Panc1 (cell line): ENCODE measurements around the gene PLK3. TPM values are rescaled to one million over a fixed set of nuclear protein-coding genes. Genes with fewer than 3 reads are reported as not detected.

Source experiments
- ATAC-seq: fragments of 200-7000 bp; cut with Tn5 transposase; 2 replicates; pipeline ENCODE4 v1.9.1; 2020; ENCODE audit warnings: mild to moderate bottlenecking, moderate library complexity
- BruUV-seq: library from RNA; stranded (reverse); fragments of 400-500 nt; replicated peaks from 2 replicates; lab custom pipeline; 2021; lab: Mats Ljungman, UMichigan
- CTCF ChIA-PET: fragments of 300-600 bp; sonication (Branson Sonifier 250); formaldehyde crosslinking; loops from one replicate; lab custom pipeline; 2022; ENCODE audit warnings: antibody characterized with exemption; lab: Charles Lee
- POLR2A ChIA-PET: fragments of 300-600 bp; sonication (Branson Sonifier 250); formaldehyde crosslinking; loops from one replicate; lab custom pipeline; 2022; ENCODE audit warnings: antibody characterized with exemption; lab: Charles Lee
- DNase-seq: peaks from one replicate; pipeline ENCODE4 v3.0.0-alpha.2; 2010; ENCODE audit warnings: low read depth, low spot score
- H3K27ac ChIP-seq: 2 replicates; pipeline ENCODE4 v1.5.1; 2011; ENCODE audit warnings: mild to moderate bottlenecking, low read length, inconsistent platforms
- H3K27me3 ChIP-seq: fragments of 200-500 bp; sonication (Bioruptor generic); 2 replicates; pipeline ENCODE4 v1.6.0; 2014; ENCODE audit warnings: low read length, inconsistent platforms; ENCODE audit not compliant: control insufficient read depth, insufficient read depth
- H3K36me3 ChIP-seq: fragments of 200-500 bp; sonication (Bioruptor generic); 2 replicates; pipeline ENCODE4 v1.5.1; 2014; ENCODE audit warnings: inconsistent platforms, mild to moderate bottlenecking, low read length, moderate library complexity; ENCODE audit not compliant: control insufficient read depth, insufficient read depth
- H3K4me1 ChIP-seq: 2 replicates; pipeline ENCODE4 v1.5.1; 2011; ENCODE audit warnings: inconsistent platforms, mild to moderate bottlenecking, low read length, moderate library complexity; ENCODE audit not compliant: control insufficient read depth, insufficient read depth
- H3K4me3 ChIP-seq, 2 experiments: 2 replicates each; pipeline ENCODE4 v1.5.1; 2011 to 2012; ENCODE audit warnings: low read depth in 2 of 2, low read length in 2 of 2, mild to moderate bottlenecking in 2 of 2, inconsistent platforms in 1 of 2, moderate library complexity in 1 of 2
- H3K9me3 ChIP-seq: fragments of 200-500 bp; sonication (Bioruptor generic); 2 replicates; pipeline ENCODE4 v1.5.1; 2014; ENCODE audit warnings: low read depth, mild to moderate bottlenecking, inconsistent platforms, low read length, moderate library complexity; ENCODE audit not compliant: control insufficient read depth, insufficient read depth
- POLR2AphosphoS5 ChIP-seq: IDR thresholded peaks from 2 replicates; pipeline ENCODE4 v1.6.1; 2012; ENCODE audit warnings: mild to moderate bottlenecking, low read depth, low read length, moderate library complexity
- SIN3A ChIP-seq: IDR thresholded peaks from 2 replicates; pipeline ENCODE4 v1.6.1; 2012; ENCODE audit warnings: low read depth, mild to moderate bottlenecking, low read length, moderate library complexity, borderline replicate concordance; ENCODE audit not compliant: insufficient read depth
- TCF7L2 ChIP-seq: IDR thresholded peaks from 2 replicates; pipeline ENCODE4 v1.6.1; 2011; ENCODE audit warnings: mild to moderate bottlenecking, low read depth, low read length, inconsistent platforms
- in situ Hi-C: cut with HindIII; loops from 2 replicates; pipeline ENCODE4 v1.10.0; 2016; ENCODE audit warnings: low sequenced_read_pairs, low pct_unique_long_range_greater_than_20kb
- intact Hi-C: fragments of 100-400 bp; cut with micrococcal nuclease; formaldehyde crosslinking; loops from one replicate; pipeline ENCODE4 v1.10.0; 2022; ENCODE audit not compliant: unreplicated experiment
- total RNA-seq: library from RNA; stranded (reverse); gene quantifications from one replicate; pipeline ENCODE4 v1.2.1, GENCODE V29; 2021; ENCODE audit not compliant: unreplicated experiment
- TF ChIP-seq, protein P1 (sequence below): fragments of 450-650 bp; IDR thresholded peaks from 2 replicates; pipeline ENCODE4 v1.5.1; 2017; ENCODE audit warnings: mild to moderate bottlenecking
- TF ChIP-seq, protein P2 (sequence below), 2 experiments: IDR thresholded peaks; 2 replicates each; pipeline ENCODE4 v1.6.1; 2011 to 2012; ENCODE audit warnings: low read depth in 2 of 2, control low read depth in 1 of 2, low read length in 1 of 2, mild to moderate bottlenecking in 1 of 2, moderate library complexity in 1 of 2; ENCODE audit not compliant: insufficient read depth in 1 of 2

The PLK3 gene
- total RNA-seq, 1 experiment from 2014 or later: 13.7 TPM

- ChIA-PET POLR2A (interaction anchor here (0.6 kb wide), 1 partner anchor 55 kb away, joined by 11 read pairs; the partner anchor contains the start of gene RNU5D-1), CTCF (interaction anchor here (0.7 kb wide), 1 partner anchor 10 kb away, joined by 3 read pairs; no protein-coding TSS in a partner anchor)
- Histone ChIP-seq H3K4me3 (no peak overlapping the region), H3K27ac (no peak overlapping the region), H3K36me3 (no peaks in the 10 kb centered on the region), H3K9me3 (no peaks in the 10 kb centered on the region), H3K4me1 (no peaks in the 10 kb centered on the region; the same call in 1 of the 2 replicates), H3K27me3 (no peaks in the 10 kb centered on the region)
- in situ Hi-C loops (no loop called here), intact Hi-C loops (no loop called here)
- DNase-seq: no peak
- peak; percentile 29; the same call in 1 of the 2 replicates for ATAC-seq
- TF ChIP-seq, protein P1, sequence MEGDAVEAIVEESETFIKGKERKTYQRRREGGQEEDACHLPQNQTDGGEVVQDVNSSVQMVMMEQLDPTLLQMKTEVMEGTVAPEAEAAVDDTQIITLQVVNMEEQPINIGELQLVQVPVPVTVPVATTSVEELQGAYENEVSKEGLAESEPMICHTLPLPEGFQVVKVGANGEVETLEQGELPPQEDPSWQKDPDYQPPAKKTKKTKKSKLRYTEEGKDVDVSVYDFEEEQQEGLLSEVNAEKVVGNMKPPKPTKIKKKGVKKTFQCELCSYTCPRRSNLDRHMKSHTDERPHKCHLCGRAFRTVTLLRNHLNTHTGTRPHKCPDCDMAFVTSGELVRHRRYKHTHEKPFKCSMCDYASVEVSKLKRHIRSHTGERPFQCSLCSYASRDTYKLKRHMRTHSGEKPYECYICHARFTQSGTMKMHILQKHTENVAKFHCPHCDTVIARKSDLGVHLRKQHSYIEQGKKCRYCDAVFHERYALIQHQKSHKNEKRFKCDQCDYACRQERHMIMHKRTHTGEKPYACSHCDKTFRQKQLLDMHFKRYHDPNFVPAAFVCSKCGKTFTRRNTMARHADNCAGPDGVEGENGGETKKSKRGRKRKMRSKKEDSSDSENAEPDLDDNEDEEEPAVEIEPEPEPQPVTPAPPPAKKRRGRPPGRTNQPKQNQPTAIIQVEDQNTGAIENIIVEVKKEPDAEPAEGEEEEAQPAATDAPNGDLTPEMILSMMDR: peak; percentile 90
- TF ChIP-seq POLR2AphosphoS5 (no peak), TCF7L2 (no peak)
- TF ChIP-seq, protein P2, sequence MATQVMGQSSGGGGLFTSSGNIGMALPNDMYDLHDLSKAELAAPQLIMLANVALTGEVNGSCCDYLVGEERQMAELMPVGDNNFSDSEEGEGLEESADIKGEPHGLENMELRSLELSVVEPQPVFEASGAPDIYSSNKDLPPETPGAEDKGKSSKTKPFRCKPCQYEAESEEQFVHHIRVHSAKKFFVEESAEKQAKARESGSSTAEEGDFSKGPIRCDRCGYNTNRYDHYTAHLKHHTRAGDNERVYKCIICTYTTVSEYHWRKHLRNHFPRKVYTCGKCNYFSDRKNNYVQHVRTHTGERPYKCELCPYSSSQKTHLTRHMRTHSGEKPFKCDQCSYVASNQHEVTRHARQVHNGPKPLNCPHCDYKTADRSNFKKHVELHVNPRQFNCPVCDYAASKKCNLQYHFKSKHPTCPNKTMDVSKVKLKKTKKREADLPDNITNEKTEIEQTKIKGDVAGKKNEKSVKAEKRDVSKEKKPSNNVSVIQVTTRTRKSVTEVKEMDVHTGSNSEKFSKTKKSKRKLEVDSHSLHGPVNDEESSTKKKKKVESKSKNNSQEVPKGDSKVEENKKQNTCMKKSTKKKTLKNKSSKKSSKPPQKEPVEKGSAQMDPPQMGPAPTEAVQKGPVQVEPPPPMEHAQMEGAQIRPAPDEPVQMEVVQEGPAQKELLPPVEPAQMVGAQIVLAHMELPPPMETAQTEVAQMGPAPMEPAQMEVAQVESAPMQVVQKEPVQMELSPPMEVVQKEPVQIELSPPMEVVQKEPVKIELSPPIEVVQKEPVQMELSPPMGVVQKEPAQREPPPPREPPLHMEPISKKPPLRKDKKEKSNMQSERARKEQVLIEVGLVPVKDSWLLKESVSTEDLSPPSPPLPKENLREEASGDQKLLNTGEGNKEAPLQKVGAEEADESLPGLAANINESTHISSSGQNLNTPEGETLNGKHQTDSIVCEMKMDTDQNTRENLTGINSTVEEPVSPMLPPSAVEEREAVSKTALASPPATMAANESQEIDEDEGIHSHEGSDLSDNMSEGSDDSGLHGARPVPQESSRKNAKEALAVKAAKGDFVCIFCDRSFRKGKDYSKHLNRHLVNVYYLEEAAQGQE (IDR thresholded peaks at IDR 0.05; ENCODE audit: insufficient read depth in 1 of 2, low read depth in 2 of 2, low read length in 1 of 2): no peak
- BruUV-seq: no TSS peak
These were observed 13.9 kb upstream of the PLK3 start for GRCh38 chr1:44786138-44786840.

DNA sequence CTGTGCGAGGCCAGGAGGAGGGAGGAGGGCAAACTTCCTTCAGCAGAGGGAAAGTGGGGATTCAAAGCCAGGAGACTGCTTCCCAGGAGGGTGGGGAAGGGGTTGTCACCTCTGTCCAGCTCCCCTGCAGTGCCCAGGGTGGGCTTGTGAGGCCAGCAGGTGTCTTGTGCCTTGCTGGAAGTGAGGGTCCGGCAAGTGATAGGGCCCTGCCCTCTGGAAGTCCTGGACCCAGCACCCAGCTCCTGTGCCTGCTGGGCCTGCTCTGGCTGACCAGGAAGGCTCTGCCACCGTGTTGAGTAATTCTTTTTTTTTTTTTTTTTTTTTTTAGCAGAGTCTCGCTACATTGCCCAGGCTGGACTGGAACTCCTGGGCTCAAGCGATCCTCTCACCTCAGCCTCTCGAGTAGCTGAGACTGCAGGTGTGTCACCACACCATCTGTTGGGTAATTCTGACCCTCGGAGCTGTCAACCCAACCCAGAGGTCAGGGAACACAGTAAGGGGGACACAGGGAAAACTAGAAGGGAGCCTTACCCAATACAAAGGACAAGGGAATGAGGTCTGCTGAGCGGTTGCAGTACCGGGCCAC is 13.2 kb upstream of the PLK3 start:
- H3K36me3 ChIP-seq: no peaks in the 10 kb centered on the region
- H3K27me3 ChIP-seq: no peaks in the 10 kb centered on the region
- POLR2A ChIA-PET: interaction anchor here (0.6 kb wide), 2 partner anchors 27 to 56 kb away, joined by 6 to 11 read pairs; partner anchors contain the start of gene RNU5D-1
- no TSS peak for BruUV-seq
- no peak overlapping the region for H3K4me3 ChIP-seq
- intact Hi-C loops: no loop called here
- H3K4me1 ChIP-seq: no peaks in the 10 kb centered on the region; the same call in 1 of the 2 replicates
- no peaks in the 10 kb centered on the region for H3K9me3 ChIP-seq
- CTCF ChIA-PET: interaction anchor here (0.6 to 0.7 kb wide), 2 partner anchors 10 to 11 kb away, joined by 3 to 10 read pairs; no protein-coding TSS in a partner anchor
- in situ Hi-C loops: no loop called here
- no peak overlapping the region for H3K27ac ChIP-seq
- ATAC-seq (no peak), DNase-seq (no peak)
- TF ChIP-seq, protein P2 (IDR thresholded peaks at IDR 0.05; ENCODE audit: insufficient read depth in 1 of 2, low read depth in 2 of 2, low read length in 1 of 2): no peak
- TF ChIP-seq SIN3A (no peak), TCF7L2 (no peak)
- TF ChIP-seq, protein P1: no peak
